Activated naive CD4-positive, alpha-beta T cell treated with Interleukin-2 at 50 U/mL for 16 hours (primary cell): Measurements from ENCODE around the gene DENND6A.
"Not testable (repeated sequence)": the region's sequence is repeated elsewhere in the genome, so short reads cannot be mapped to it uniquely, and the experiment has no call there.

Experiments used
- DNase-seq: peaks from one replicate; pipeline ENCODE4 v3.0.0-alpha.2; 2020

The DENND6A gene

GRCh38 chr3:57691411-57692132 is 1.3 kb downstream of the DENND6A start:
- peak; percentile 2 for DNase-seq

GRCh38 chr3:57689367-57690053 is 3.4 kb downstream of the DENND6A start:
- no peak for DNase-seq

DNA sequence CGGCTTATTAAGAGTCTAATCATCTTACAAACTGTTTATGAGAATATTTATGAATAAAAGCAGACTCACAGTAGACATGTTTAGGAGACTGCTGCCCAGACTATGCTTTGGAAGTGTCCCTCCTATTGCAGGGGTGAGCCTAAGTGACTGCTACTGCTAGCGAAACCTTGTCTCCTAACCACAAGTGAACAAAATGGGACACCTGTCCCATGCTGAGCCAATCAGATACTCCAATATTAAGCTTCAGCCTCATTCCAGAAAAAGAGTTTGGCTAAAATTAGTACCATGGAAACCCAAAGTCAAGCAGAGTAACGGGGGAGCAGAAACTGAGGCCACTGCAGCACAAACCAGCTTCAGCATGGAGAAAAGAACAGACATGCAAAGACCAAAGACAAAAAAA is 4.6 kb downstream of the DENND6A start:
- DNase-seq: no peak

DNA sequence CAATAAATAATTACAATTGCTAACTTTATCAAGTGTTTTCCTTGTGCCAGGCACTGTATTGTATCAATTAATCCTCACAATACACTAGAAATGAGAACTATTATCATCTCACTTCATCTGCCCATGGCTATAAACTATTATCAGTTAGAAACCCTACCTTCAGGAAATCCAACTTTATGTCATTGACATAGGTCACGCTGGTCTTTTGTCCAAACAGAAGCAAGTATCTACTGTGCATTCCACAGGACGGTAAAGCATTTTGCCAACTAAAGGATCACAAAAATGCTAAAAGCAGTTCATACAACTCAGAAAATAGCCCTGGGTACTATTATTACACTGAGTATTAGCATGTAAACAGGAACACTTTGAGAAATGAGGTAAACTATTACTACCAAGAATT is 9.6 kb downstream of the DENND6A start:
- DNase-seq: no peak

GRCh38 chr3:57682284-57682683 is 10.6 kb downstream of the DENND6A start:
- no peak for DNase-seq

DNA sequence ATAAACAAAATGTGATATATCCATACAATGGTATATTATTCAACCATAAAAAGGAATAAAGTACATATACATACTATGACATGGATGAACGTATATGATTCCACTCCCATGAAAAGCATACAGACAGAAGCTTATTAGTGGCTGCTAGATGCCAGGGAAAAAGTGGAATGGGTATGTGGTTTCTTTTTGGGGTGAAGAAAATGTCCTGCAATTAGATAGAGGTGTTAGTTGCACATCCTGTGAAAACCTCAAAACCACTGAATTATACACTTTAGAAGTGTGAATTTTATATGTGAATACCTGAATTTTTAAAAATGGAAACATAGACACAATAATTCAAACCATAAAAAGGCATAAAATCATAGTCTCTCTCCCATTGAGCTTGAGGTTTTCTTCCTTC is 11.2 kb downstream of the DENND6A start:
- DNase-seq: no peak

DNA sequence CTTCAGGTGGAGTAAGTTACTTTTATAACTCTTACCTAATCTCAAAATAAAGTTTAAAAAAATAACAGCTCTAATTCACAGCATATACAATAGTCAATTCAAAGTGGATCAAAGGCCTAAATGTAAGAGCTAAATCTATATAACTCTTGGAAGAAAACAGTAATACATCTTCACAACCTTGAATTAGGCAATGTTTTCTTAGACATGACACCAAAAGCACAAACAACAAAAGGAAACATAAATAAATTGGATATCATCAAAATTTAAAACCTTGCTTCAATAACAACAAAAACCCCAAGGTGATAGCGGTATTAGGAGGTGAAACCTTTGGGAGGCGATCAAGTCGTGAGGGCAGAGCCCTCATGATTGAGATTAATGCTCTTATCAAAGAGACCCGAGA is 12.8 kb downstream of the DENND6A start:
- DNase-seq: no peak

GRCh38 chr3:57675530-57675929 is 17.3 kb downstream of the DENND6A start:
- no peak for DNase-seq

GRCh38 chr3:57673156-57673555 is 19.7 kb downstream of the DENND6A start:
- DNase-seq: no peak

DNA sequence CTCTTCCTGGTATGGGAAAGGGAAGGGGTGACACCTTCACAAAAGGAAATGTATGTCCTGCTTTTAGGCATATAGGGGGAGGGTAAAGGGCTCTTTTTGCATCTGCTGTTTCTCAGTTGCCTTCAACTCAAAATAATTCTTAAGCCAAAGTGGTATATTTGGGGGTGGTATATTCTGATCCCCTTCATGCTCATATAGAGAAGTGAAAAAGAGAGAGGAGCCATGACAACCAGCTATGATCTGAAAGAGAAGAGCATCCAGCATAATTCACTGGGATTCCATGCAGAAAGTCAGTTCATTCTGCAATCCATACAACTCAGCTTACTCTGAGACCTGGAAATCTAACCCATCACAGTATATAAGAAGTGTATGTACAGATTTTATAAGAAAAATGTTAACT is 22.3 kb downstream of the DENND6A start:
- DNase-seq: no peak

- DNase-seq: no peak
Observed at GRCh38 chr3:57661404-57661803, 31.5 kb downstream of the DENND6A start.

DNA sequence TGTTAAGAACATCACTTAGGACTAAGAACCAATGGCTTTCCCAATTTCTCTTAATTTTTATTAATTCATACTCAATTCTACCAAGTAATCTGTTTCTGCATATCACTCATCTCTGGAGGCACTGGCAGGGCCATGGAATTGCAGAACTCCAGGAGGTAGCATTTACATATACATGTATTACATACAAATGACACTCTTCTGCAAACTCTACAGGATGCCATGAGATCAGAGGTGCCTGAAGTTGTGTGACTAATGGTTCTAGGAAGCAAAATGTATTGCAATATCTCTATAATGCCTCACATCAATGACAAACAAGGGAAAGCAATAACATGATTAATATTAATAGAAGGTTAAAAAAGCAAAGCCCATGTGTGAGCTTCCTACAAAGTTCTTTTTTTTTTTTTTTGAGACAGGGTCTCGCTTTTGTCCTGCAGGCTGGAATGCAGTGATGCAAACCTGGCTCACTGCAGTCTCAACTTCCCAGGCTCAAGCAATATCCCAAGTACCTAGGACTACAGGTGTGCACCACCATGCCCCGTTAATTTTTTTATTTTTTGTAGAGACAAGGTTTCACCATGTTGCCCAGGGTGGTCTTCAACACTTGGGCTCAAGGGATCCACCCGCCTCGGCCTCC is 33.0 kb downstream of the DENND6A start:
- no peak for DNase-seq

GRCh38 chr3:57659004-57659673 is 33.7 kb downstream of the DENND6A start:
- no peak for DNase-seq

DNA sequence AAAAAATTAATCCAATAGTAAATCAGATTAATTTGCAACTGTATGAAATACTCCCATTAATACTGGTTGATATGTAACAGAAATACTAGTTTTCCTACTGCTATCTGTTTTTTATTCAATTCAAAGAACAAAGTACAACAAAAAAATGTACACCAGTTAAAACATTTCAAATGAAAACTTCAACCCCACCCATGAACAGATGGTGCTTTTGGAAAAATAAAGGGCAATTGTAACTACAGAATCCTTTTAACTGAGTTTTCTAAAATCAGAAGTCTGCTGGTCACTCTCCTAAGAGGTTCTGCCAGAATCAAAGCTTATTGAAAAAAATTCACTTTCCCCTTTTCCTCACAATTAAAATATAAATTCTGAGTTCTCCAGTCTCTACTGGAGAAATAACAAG is 34.3 kb downstream of the DENND6A start:
- no peak for DNase-seq

DNA sequence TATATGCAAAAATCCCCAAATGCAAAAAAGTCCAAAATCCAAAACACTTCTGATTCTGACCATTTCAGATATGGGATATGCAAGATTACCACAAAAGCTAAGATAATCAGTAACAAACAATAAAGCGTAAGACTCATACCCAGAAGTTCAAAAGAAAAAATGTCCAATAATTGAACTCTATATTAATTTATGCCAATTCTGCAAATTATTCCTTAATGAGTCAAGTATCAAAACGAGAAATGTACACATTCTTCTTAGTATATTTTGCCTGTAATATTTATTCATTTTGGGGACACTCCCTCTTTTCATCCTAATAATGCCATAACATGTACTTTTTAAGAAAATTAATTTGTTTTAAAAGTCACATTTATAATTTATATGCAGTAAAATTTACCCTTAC is 37.1 kb downstream of the DENND6A start:
- DNase-seq: no peak

- DNase-seq: no peak
Observed at GRCh38 chr3:57654267-57654666, 38.6 kb downstream of the DENND6A start.

GRCh38 chr3:57652203-57652602 is 40.7 kb downstream of the DENND6A start:
- DNase-seq: no peak

DNA sequence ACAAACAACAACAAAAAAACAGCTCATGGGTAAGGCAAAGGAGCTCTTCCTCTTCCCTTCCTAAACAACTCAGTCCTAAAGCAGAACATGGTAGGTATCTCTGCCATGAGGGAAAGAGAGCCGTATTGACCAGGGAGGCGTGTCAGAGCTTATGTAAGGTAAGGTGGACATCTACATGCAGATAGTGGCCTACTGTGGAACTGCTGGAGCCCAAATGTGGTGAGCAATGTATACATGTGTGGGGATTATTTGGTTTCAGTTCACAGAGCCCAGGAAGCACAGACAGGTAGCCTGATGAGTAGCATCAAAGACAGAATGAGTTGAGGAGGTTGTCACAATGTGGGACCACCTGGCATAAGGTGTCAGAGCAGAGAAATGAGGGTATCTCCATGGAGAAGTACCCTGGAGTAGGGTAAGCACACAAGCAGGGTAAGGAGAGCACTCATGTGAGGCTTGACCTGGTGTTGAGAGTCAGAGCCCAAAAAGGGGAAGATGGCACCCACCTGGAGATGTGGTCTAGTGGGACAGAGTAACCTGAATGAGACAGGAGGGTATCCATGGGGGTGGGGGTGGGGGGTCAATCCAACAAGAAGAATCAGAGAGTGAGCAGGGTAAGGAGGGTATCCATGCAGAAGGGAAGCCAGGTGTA is 45.5 kb downstream of the DENND6A start:
- DNase-seq: no peak

DNA sequence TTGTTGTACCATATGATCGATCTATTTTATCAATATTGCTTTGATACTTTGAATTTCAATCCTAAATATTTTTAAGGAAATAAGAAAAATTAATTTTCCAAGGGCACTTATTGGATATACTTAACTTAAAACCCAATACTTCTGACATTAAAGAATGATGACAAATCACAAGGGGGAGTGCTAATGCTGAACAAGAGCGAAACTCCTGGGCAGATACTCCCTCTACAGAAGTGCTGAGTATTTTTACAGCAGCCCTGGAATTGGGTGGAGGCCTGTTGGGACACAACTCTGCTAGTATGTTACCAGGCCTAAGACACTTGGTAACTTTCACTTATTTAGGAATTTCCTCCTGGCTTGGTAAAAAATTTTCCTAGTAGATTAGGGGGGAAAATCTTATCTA is 46.2 kb downstream of the DENND6A start:
- DNase-seq: no peak

- DNase-seq: no peak
Observed at GRCh38 chr3:57644740-57645139, 48.1 kb downstream of the DENND6A start.

- no peak for DNase-seq
Observed at GRCh38 chr3:57637391-57637790, 55.5 kb downstream of the DENND6A start.

DNA sequence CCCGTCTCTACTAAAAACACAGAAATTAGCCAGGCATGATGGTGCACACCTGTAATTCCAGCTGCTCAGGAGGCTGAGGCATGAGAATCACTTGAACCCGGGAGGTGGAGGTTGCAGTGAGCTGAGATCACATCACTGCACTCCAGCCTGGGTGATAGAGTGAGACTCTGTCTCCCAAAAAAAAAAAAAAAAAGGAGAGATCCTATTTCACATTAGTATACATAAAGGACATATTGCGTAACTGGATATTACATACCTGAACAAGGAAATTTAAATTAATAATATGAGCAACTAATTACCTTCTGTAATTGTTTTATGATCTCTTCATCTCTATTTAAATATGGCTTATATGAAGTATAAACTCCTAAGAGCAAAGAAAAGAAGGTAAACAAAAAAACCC is 58.6 kb downstream of the DENND6A start:
- not testable (repeated sequence) for DNase-seq

DNA sequence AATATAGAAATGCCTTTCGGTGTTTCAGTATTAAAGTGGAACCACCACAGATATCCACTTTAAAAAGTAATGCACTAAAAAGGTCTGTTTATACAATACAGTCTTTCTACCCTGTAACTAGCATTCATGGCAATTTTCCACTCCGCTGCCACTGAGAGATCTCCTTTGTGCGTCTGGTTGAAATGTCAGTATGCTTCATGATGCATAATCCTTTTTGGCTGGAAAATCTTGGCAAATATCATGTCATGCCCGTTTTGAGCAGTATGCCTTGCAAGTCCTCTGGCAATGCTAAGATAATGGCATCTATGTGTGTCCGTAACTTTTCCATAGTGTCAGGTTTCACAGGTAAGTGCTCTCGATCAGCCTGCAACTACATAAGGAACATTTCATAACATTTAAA is 64.9 kb downstream of the DENND6A start:
- no peak for DNase-seq
